Uterus (tissue), 4 donors: Measurements from ENCODE around the gene CC2D1A. TPM values are rescaled to one million over a fixed set of nuclear protein-coding genes. Genes with fewer than 3 reads are reported as not detected.

Source experiments
- DNase-seq, 2 donors: peaks; one replicate each; pipeline ENCODE4 v3.0.0-alpha.2; 2019 to 2020
- H3K27ac ChIP-seq, 2 donors: fragments of 200-600 bp; sonication (generic); 1 replicate in 1 of 2; 2 replicates in 1 of 2; pipeline ENCODE4 v1.5.1; 2016 to 2018
- H3K27me3 ChIP-seq, 2 donors: fragments of 200-600 bp; sonication (generic); one replicate each; pipeline ENCODE4 v1.5.1; 2018 to 2019; ENCODE audit warnings: control low read depth in 1 of 2
- H3K36me3 ChIP-seq, 2 donors: fragments of 200-600 bp; sonication (generic); one replicate each; pipeline ENCODE4 v1.5.1; 2019; ENCODE audit warnings: control low read depth in 1 of 2
- H3K4me1 ChIP-seq, 2 donors: fragments of 200-600 bp; sonication (generic); one replicate each; pipeline ENCODE4 v1.5.1; 2018 to 2019; ENCODE audit warnings: control low read depth in 1 of 2
- H3K4me3 ChIP-seq, 2 donors: fragments of 200-600 bp; sonication (generic); 1 replicate in 1 of 2; 2 replicates in 1 of 2; pipeline ENCODE4 v1.5.1; 2018 to 2019; ENCODE audit warnings: mild to moderate bottlenecking in 1 of 2
- H3K9me3 ChIP-seq, 2 donors: fragments of 200-600 bp; sonication (generic); one replicate each; pipeline ENCODE4 v1.5.1; 2019; ENCODE audit warnings: control low read depth in 1 of 2
- POLR2A ChIP-seq, 2 donors: fragments of 450-650 bp; IDR thresholded peaks; one replicate each; pipeline ENCODE4 v1.6.1; 2016; ENCODE audit warnings: antibody characterized with exemption in 2 of 2, mild to moderate bottlenecking in 1 of 2, moderate library complexity in 1 of 2
- intact Hi-C: fragments of 100-400 bp; cut with DNase I; formaldehyde crosslinking; loops from one replicate; pipeline ENCODE4 v1.15.1; 2023; ENCODE audit warnings: low total_unique reads
- total RNA-seq, 4 donors: library from RNA; depleted of rRNA in 3 of 4; stranded (reverse); fragments of >200 nt in 3 of 4; gene quantifications; one replicate each; pipeline versions ENCODE4 v1.1.0 to v1.2.4, GENCODE V29; 2014 to 2023
- TF ChIP-seq, protein P1 (sequence below), 4 experiments: fragments of 200-600 bp in 2 of 4; fragments of 450-650 bp in 2 of 4; sonication (generic) in 2 of 4; IDR thresholded peaks; one replicate each; pipeline ENCODE4 v1.5.1; 2016 to 2019; ENCODE audit warnings: antibody characterized with exemption in 4 of 4, mild to moderate bottlenecking in 2 of 4, moderate library complexity in 1 of 4
- donor health status: DM: yes; HTN: yes; CAD: no.

CC2D1A gene
- total RNA-seq, 4 donors from 2014 or later = 3.2 to 44.4 (median 13.2) TPM

DNA sequence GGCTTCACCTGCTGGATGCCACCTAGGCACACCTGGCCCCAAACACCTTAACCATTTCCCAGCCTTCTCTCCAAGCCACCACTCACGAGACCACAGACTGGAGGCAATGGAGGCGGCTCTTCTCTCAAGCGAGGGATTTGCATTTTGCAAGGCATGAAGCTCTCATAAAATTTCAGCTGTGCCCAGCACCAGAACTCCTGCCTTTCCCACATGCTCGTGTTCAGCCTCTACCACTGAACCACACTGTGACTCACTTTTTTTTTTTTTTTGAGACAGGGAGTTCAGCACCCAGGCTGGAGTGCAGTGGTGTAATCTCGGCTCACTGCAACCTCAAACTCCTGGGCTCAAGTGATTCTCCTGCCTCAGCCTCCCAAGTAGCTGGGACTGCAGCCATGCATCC is 18.5 kb upstream of the CC2D1A start:
- Histone ChIP-seq H3K36me3 (no peaks in the 10 kb centered on the region), H3K27me3 (no peaks in the 10 kb centered on the region), H3K9me3 (no peaks in the 10 kb centered on the region), H3K27ac (no peak overlapping the region), H3K4me3 (no peak overlapping the region), H3K4me1 (no peaks in the 10 kb centered on the region)
- intact Hi-C loops = no loop called here
- TF ChIP-seq, protein P1, sequence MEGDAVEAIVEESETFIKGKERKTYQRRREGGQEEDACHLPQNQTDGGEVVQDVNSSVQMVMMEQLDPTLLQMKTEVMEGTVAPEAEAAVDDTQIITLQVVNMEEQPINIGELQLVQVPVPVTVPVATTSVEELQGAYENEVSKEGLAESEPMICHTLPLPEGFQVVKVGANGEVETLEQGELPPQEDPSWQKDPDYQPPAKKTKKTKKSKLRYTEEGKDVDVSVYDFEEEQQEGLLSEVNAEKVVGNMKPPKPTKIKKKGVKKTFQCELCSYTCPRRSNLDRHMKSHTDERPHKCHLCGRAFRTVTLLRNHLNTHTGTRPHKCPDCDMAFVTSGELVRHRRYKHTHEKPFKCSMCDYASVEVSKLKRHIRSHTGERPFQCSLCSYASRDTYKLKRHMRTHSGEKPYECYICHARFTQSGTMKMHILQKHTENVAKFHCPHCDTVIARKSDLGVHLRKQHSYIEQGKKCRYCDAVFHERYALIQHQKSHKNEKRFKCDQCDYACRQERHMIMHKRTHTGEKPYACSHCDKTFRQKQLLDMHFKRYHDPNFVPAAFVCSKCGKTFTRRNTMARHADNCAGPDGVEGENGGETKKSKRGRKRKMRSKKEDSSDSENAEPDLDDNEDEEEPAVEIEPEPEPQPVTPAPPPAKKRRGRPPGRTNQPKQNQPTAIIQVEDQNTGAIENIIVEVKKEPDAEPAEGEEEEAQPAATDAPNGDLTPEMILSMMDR (IDR thresholded peaks at IDR 0.05) = no peak
- TF ChIP-seq POLR2A (IDR thresholded peaks at IDR 0.05) = no peak
- DNase-seq = no peak

DNA sequence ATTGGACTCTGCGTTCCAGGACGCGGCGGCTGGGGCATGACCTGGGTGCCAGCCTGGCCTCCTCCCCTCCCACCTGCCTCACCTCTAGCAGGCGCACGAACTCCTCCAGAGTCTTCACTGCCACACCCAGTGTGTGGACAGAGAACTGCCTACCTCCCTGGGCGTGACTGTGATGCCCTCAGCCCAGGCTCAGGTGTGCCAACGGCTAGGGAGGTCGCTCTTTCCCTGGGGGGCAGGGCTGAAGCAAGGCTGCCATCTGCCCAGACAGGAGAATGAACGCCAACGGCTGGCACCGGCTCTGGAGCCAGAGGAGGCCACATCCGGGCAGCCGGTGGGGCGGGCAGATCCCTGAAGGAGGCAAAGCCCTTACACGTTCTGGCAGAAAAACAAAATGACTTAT is 17.7 kb upstream of the CC2D1A start:
- DNase-seq = no peak
- no peak for TF ChIP-seq POLR2A (IDR thresholded peaks at IDR 0.05)
- TF ChIP-seq, protein P1 (IDR thresholded peaks at IDR 0.05) = no peak
- intact Hi-C loops = no loop called here
- H3K4me1 ChIP-seq = no peaks in the 10 kb centered on the region
- H3K36me3 ChIP-seq = no peaks in the 10 kb centered on the region
- no peaks in the 10 kb centered on the region for H3K27me3 ChIP-seq
- H3K4me3 ChIP-seq = no peak overlapping the region
- no peaks in the 10 kb centered on the region for H3K9me3 ChIP-seq
- H3K27ac ChIP-seq = no peak overlapping the region

GRCh38 chr19:13890136-13890535 is 15.9 kb upstream of the CC2D1A start:
- intact Hi-C loops = no loop called here
- no peak for DNase-seq
- H3K36me3 ChIP-seq = no peaks in the 10 kb centered on the region

GRCh38 chr19:13892870-13893269 is 13.1 kb upstream of the CC2D1A start:
- Histone ChIP-seq H3K4me1 (no peaks in the 10 kb centered on the region), H3K36me3 (no peaks in the 10 kb centered on the region), H3K27ac (no peak overlapping the region), H3K4me3 (no peak overlapping the region), H3K27me3 (no peaks in the 10 kb centered on the region), H3K9me3 (no peaks in the 10 kb centered on the region)
- DNase-seq = no peak
- intact Hi-C loops = no loop called here
- TF ChIP-seq, protein P1 (IDR thresholded peaks at IDR 0.05) = no peak
- TF ChIP-seq POLR2A (IDR thresholded peaks at IDR 0.05) = no peak

More at GRCh38 chr19:13890136-13890535, 15.9 kb upstream of the CC2D1A start:
- Histone ChIP-seq H3K9me3 (no peaks in the 10 kb centered on the region), H3K27ac (no peak overlapping the region), H3K4me3 (no peak overlapping the region), H3K4me1 (no peaks in the 10 kb centered on the region), H3K27me3 (no peaks in the 10 kb centered on the region)
- TF ChIP-seq POLR2A (IDR thresholded peaks at IDR 0.05) = no peak
- TF ChIP-seq, protein P1 (IDR thresholded peaks at IDR 0.05) = no peak

DNA sequence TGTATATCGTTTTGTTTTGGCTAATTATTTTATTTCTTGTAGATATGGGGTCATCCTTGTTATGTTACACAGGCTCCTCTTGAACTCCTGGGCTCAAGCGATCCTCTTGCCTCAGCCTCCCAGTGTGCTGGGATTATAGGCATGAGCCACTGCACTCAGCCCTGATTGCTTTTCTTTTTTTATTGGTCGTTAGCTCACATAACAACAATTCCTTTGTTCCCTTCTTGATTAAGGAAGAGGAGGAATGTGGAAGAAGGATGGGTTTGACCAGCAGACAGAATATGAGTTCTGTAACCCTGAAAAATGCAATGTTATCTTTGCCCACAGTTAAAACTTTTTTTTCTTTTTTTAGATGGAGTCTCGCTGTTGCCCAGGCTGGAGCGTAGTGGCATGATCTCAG is 11.4 kb upstream of the CC2D1A start:
- intact Hi-C loops = no loop called here
- Histone ChIP-seq H3K27me3 (no peaks in the 10 kb centered on the region), H3K9me3 (no peaks in the 10 kb centered on the region), H3K36me3 (no peaks in the 10 kb centered on the region), H3K4me3 (no peak overlapping the region), H3K4me1 (no peaks in the 10 kb centered on the region), H3K27ac (no peak overlapping the region)
- TF ChIP-seq POLR2A (IDR thresholded peaks at IDR 0.05) = no peak
- TF ChIP-seq, protein P1 (IDR thresholded peaks at IDR 0.05) = no peak
- no peak for DNase-seq
